Natural killer cell (primary cell): ENCODE measurements around the gene SHROOM2. TPM values are rescaled to one million over a fixed set of nuclear protein-coding genes. Genes with fewer than 3 reads are reported as not detected.

Experiments used
- ATAC-seq, 3 donors: fragments of 150-1000 bp in 2 of 3; fragments of 200-7000 bp in 1 of 3; cut with Tn5 transposase; 1 replicate in 1 of 3; 2 replicates in 2 of 3; pipeline ENCODE4 v1.10.0; 2021; ENCODE audit warnings: mild to moderate bottlenecking in 2 of 3, moderate library complexity in 2 of 3
- DNase-seq, 2 donors: peaks; one replicate each; pipeline versions ENCODE4 v3.0.0 to v3.0.0-alpha.2; 2013 to 2021; ENCODE audit warnings: mixed read lengths in 1 of 2
- H3K27ac ChIP-seq: one replicate; pipeline ENCODE4 v1.5.1; 2013; ENCODE audit warnings: mild to moderate bottlenecking, low read length
- H3K27me3 ChIP-seq: one replicate; pipeline ENCODE4 v1.6.1; 2013; ENCODE audit warnings: low read length; ENCODE audit not compliant: control insufficient read depth, insufficient read depth
- H3K36me3 ChIP-seq: one replicate; pipeline ENCODE4 v1.6.1; 2013; ENCODE audit warnings: low read length; ENCODE audit not compliant: control insufficient read depth, insufficient read depth
- H3K4me1 ChIP-seq: one replicate; pipeline ENCODE4 v1.6.1; 2013; ENCODE audit warnings: low read length; ENCODE audit not compliant: control insufficient read depth, insufficient read depth
- H3K4me3 ChIP-seq: one replicate; pipeline ENCODE4 v1.5.1; 2013; ENCODE audit warnings: low read length
- H3K9me3 ChIP-seq: one replicate; pipeline ENCODE4 v1.6.1; 2013; ENCODE audit warnings: low read length; ENCODE audit not compliant: control insufficient read depth, insufficient read depth
- H3K27ac Mint-ChIP-seq, 2 donors: one replicate each; pipeline ENCODE4 v1.8.0; 2022; ENCODE audit warnings: mild to moderate bottlenecking in 2 of 2, mixed read lengths in 2 of 2, moderate library complexity in 1 of 2
- H3K27me3 Mint-ChIP-seq, 2 donors: one replicate each; pipeline ENCODE4 v1.8.0; 2022; ENCODE audit warnings: low read depth in 2 of 2, mixed read lengths in 2 of 2
- H3K36me3 Mint-ChIP-seq: one replicate; pipeline ENCODE4 v1.8.0; 2022; ENCODE audit warnings: mixed read lengths
- H3K4me1 Mint-ChIP-seq, 2 donors: one replicate each; pipeline ENCODE4 v1.8.0; 2022; ENCODE audit warnings: mixed read lengths in 2 of 2
- H3K4me3 Mint-ChIP-seq: one replicate; pipeline ENCODE4 v1.8.0; 2022; ENCODE audit warnings: mild to moderate bottlenecking, moderate library complexity, mixed read lengths
- H3K9me3 Mint-ChIP-seq, 2 donors: one replicate each; pipeline ENCODE4 v1.8.0; 2022; ENCODE audit warnings: mixed read lengths in 2 of 2
- WGBS: methylation state at CpG from one replicate; pipeline ENCODE4 v1.1.7; 2013; ENCODE audit warnings: missing lambda C conversion rate; ENCODE audit not compliant: insufficient coverage; 5-methylcytosine and 5-hydroxymethylcytosine counted together
- intact Hi-C: fragments of 100-400 bp; cut with micrococcal nuclease; formaldehyde crosslinking; loops from one replicate; pipeline ENCODE4 v1.14.2; 2022
- total RNA-seq, 4 donors: library from RNA; stranded (reverse); fragments of 120-200 nt in 1 of 4; gene quantifications; one replicate each; pipeline versions ENCODE4 v1.2.3 to v1.2.4, GENCODE V29; 2013 to 2022
- TF ChIP-seq, protein P1 (sequence below): fragments of 200-600 bp; IDR thresholded peaks from one replicate; pipeline ENCODE4 v1.8.0; 2022; ENCODE audit warnings: antibody characterized with exemption

The SHROOM2 gene
- total RNA-seq, 3 donors from 2014 or later (not counting 1 experiment from before 2014, with no cell fraction given) = not detected

DNA sequence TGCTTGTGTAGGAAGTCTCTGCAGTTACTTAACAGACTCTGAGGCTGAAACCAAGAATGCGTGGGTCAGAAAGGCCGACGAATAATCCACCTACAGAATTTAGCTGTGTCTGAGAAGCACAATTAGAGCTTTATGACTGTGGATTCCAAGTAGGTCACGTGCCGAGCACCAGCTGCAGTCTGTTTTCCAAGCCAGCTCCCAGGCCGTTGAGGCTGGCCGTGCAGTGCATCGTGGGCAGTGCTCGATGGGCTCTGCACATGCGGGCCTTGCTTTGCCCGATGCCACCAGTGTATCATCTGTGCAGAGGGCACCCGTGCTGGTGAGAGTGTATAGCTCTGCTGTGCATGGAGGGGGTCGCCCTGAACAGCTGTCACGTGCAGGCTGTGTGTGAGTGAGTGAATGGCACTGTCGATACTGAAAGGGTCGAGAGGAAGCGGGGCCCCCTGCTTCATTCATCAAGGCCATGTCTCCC is 113.4 kb downstream of the SHROOM2 start:
- no peaks in the 10 kb centered on the region for H3K36me3 Mint-ChIP-seq
- H3K27me3 ChIP-seq = no peaks in the 10 kb centered on the region
- WGBS = 68% methylated on average over 12 of the region's 17 CpGs
- H3K4me3 Mint-ChIP-seq = no peak overlapping the region
- no peak overlapping the region for H3K27ac ChIP-seq
- ATAC-seq (no peak), DNase-seq (no peak)
- intact Hi-C loops = no loop called here
- no peaks in the 10 kb centered on the region for H3K4me1 Mint-ChIP-seq
- H3K27ac Mint-ChIP-seq = no peak overlapping the region
- TF ChIP-seq, protein P1, sequence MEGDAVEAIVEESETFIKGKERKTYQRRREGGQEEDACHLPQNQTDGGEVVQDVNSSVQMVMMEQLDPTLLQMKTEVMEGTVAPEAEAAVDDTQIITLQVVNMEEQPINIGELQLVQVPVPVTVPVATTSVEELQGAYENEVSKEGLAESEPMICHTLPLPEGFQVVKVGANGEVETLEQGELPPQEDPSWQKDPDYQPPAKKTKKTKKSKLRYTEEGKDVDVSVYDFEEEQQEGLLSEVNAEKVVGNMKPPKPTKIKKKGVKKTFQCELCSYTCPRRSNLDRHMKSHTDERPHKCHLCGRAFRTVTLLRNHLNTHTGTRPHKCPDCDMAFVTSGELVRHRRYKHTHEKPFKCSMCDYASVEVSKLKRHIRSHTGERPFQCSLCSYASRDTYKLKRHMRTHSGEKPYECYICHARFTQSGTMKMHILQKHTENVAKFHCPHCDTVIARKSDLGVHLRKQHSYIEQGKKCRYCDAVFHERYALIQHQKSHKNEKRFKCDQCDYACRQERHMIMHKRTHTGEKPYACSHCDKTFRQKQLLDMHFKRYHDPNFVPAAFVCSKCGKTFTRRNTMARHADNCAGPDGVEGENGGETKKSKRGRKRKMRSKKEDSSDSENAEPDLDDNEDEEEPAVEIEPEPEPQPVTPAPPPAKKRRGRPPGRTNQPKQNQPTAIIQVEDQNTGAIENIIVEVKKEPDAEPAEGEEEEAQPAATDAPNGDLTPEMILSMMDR = no peak
- H3K9me3 Mint-ChIP-seq = no peaks in the 10 kb centered on the region
- H3K4me3 ChIP-seq = no peak overlapping the region
- H3K27me3 Mint-ChIP-seq = peaks cover 3 to 13% of the 10 kb centered on the region in 2 donors
- no peaks in the 10 kb centered on the region for H3K9me3 ChIP-seq
- no peaks in the 10 kb centered on the region for H3K4me1 ChIP-seq
- no peaks in the 10 kb centered on the region for H3K36me3 ChIP-seq

DNA sequence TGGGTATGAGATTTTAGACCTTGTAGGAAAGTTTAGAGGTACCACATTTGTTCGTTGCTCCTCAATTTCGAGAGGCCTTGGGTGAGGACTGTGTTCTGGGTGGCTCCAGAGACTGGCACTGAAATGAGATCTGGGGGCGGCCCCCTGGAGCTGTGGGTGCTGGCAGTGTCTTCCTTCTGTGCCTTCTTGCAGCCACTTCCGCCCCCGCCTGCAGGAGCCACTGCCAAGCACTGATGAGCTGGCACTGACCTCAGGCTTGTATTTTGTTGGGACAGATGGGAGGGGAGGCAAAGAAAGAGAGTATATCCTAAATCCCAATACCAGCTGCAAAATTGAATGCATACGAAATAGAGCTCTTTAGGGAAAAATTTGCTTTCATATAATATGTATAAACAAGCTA is 116.4 kb downstream of the SHROOM2 start:
- H3K36me3 Mint-ChIP-seq = no peaks in the 10 kb centered on the region
- no peaks in the 10 kb centered on the region for H3K4me1 Mint-ChIP-seq
- no peaks in the 10 kb centered on the region for H3K9me3 Mint-ChIP-seq
- H3K4me1 ChIP-seq = no peaks in the 10 kb centered on the region
- no peaks in the 10 kb centered on the region for H3K36me3 ChIP-seq
- H3K27ac ChIP-seq = no peak overlapping the region
- H3K27me3 ChIP-seq = no peaks in the 10 kb centered on the region
- WGBS = 75% methylated on average over 4 of the region's 6 CpGs
- TF ChIP-seq, protein P1 = no peak
- ATAC-seq (no peak), DNase-seq (no peak)
- no peak overlapping the region for H3K4me3 ChIP-seq
- H3K27ac Mint-ChIP-seq = no peak overlapping the region
- intact Hi-C loops = no loop called here
- H3K4me3 Mint-ChIP-seq = no peak overlapping the region
- H3K9me3 ChIP-seq = no peaks in the 10 kb centered on the region
- H3K27me3 Mint-ChIP-seq = peaks cover 3 to 13% of the 10 kb centered on the region in 2 donors

DNA sequence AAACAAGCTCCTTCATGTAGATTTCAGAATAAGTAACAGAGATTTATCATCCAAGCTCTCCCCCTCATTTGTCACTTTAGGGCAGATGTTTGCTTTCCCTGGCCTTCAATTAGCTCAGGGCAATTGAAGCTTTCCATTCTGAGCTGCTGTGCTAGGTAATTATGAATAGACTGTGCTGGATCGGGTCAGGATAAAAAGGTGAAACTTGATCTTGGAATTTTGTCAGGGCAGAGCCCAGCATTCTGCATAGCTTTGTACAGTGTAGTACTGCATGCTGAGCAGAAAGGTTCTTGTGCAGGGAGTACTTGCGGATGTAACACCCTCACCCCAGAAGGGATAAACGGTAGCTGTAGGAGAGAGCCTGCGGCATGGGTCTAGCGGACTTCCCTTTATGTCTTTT is 116.9 kb downstream of the SHROOM2 start:
- Mint-ChIP-seq H3K27me3 (peaks cover 3 to 13% of the 10 kb centered on the region in 2 donors), H3K4me3 (no peak overlapping the region), H3K27ac (no peak overlapping the region), H3K36me3 (no peaks in the 10 kb centered on the region), H3K4me1 (no peaks in the 10 kb centered on the region), H3K9me3 (no peaks in the 10 kb centered on the region)
- TF ChIP-seq, protein P1 = no peak
- H3K4me1 ChIP-seq = no peaks in the 10 kb centered on the region
- no peaks in the 10 kb centered on the region for H3K27me3 ChIP-seq
- H3K27ac ChIP-seq = no peak overlapping the region
- H3K9me3 ChIP-seq = no peaks in the 10 kb centered on the region
- no peaks in the 10 kb centered on the region for H3K36me3 ChIP-seq
- H3K4me3 ChIP-seq = no peak overlapping the region
- DNase-seq (no peak), ATAC-seq (no peak)
- intact Hi-C loops = no loop called here
- WGBS = 94% methylated on average over 2 of the region's 5 CpGs

DNA sequence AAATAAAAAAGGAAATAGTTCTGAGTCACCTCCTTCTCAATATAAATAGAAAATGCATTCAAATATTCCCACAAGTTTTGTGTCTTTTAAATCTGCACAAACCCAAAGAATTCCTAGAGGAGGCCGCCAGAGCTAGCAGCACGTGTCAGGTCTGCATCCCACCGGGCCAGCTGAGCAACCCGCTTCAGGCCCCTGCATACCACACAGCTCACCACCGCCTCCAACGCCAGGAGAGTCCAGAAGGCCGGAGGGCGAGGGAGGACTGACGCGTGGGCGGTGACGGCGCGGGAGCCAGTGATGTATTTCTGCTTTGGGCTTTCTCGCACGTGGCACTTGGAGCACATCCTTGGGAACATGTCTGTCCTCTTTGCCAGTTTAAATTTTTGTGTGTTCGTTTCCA is 119.1 kb downstream of the SHROOM2 start:
- no peak for ATAC-seq
- WGBS = 88% methylated on average over 17 of the region's 17 CpGs
- H3K9me3 ChIP-seq = no peaks in the 10 kb centered on the region

More for the DNA sequence above, 119.1 kb downstream of the SHROOM2 start:
- no peaks in the 10 kb centered on the region for H3K9me3 Mint-ChIP-seq
- DNase-seq = no peak
- peaks cover 0 to 6% of the 10 kb centered on the region in 2 donors for H3K27me3 Mint-ChIP-seq
- no peaks in the 10 kb centered on the region for H3K27me3 ChIP-seq
- no peaks in the 10 kb centered on the region for H3K4me1 Mint-ChIP-seq
- H3K4me1 ChIP-seq = no peaks in the 10 kb centered on the region
- H3K36me3 ChIP-seq = no peaks in the 10 kb centered on the region
- intact Hi-C loops = no loop called here
- no peak overlapping the region for H3K27ac ChIP-seq
- no peak overlapping the region for H3K27ac Mint-ChIP-seq
- H3K4me3 ChIP-seq = no peak overlapping the region
- H3K4me3 Mint-ChIP-seq = no peak overlapping the region
- H3K36me3 Mint-ChIP-seq = no peaks in the 10 kb centered on the region
- TF ChIP-seq, protein P1 = no peak
